Astrocyte of the cerebellum (primary cell): ENCODE data around the gene CSF3R.

Experiments
- DNase-seq: peaks from one replicate; pipeline ENCODE4 v3.0.0-alpha.2; 2011; ENCODE audit warnings: low read depth
- H3K4me3 ChIP-seq: 2 replicates; pipeline ENCODE4 v1.5.1; 2011; ENCODE audit warnings: mild to moderate bottlenecking, low read depth, low read length, moderate library complexity
- in situ Hi-C: cut with HindIII; loops from 2 replicates; pipeline ENCODE4 v1.10.0; 2017; ENCODE audit warnings: low sequenced_read_pairs
- TF ChIP-seq, protein P1 (sequence below): IDR thresholded peaks from 2 replicates; pipeline ENCODE4 v1.5.1; 2012; ENCODE audit warnings: low read length, low read depth, moderate library complexity, mild to moderate bottlenecking; ENCODE audit errors: missing control alignments

Gene CSF3R

DNA sequence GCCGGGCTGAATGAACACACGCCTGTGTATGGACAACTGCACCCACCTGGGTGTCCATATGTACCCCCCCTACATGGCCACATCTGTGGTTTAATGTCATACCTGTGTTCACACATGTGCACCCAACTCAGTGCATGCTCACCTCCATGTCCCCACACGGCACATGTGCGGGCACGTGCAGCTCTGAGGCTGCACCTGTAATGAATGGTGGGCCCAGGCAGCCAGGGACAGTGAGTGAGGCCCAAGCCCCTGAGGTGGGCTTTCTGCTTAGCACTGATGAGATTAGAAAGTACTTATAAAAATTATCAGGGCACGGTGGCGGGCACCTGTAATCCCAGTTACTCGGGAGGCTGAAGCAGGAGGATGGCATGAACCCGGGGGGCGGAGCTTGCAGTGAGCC lies 42.5 kb upstream of the CSF3R start:
- H3K4me3 ChIP-seq, result no peak overlapping the region
- DNase-seq, result no peak
- TF ChIP-seq, protein P1, sequence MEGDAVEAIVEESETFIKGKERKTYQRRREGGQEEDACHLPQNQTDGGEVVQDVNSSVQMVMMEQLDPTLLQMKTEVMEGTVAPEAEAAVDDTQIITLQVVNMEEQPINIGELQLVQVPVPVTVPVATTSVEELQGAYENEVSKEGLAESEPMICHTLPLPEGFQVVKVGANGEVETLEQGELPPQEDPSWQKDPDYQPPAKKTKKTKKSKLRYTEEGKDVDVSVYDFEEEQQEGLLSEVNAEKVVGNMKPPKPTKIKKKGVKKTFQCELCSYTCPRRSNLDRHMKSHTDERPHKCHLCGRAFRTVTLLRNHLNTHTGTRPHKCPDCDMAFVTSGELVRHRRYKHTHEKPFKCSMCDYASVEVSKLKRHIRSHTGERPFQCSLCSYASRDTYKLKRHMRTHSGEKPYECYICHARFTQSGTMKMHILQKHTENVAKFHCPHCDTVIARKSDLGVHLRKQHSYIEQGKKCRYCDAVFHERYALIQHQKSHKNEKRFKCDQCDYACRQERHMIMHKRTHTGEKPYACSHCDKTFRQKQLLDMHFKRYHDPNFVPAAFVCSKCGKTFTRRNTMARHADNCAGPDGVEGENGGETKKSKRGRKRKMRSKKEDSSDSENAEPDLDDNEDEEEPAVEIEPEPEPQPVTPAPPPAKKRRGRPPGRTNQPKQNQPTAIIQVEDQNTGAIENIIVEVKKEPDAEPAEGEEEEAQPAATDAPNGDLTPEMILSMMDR, result no peak
- in situ Hi-C loops, result no loop called here

DNA sequence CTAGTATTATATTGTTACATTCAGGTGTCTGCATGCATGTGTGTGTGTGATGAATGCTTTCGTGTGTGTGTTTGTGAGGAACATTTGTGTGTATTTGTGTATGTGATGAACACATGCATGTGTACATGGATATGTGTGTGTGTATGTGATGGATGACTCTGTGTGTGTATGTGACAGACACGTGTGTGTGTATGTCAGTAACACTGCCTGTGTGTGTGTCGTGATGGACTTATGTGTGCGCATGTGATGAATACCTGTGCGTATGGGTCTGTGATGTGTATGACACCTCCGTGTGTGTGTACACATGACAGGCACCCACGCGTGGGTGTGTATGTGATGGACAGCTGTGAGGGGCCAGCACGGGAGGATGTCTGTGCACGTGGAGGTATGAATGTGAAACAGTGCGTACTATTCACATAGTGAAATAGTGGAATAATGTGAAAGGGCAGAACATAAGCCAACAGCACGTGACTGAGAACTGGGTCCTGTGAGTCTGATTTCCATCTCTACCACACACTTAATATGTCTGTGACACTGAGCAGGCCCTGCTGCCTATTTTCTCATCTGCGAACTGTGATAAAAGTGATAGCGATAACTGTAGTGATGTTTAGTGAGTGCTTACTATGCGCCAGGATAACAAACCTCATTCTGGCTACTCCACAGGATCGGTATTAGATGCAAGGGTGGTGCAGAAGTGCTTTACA lies 41.8 kb upstream of the CSF3R start:
- H3K4me3 ChIP-seq, result no peak overlapping the region
- TF ChIP-seq, protein P1, result no peak
- in situ Hi-C loops, result no loop called here
- DNase-seq, result no peak

DNA sequence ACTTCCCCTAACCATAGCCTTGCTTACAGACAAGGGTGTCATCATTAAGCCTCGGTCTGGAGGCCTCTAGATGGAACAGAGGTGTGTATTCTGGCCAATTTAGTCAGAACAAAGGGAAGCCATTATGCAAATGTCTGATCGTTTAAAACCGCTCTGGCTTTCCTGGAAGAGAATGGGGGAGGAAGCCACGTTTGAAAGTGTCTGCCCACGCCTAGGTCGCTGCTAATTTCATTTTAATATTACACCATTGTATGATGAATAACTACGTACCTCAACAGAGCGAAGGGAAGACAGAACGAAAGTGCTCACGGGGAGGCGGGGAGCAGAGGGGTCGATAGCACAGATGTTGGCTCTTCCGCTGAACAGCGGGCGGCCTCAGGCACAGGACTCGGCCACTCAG lies 41.1 kb upstream of the CSF3R start:
- no peak for DNase-seq
- TF ChIP-seq, protein P1, result no peak
- in situ Hi-C loops, result no loop called here
- no peak overlapping the region for H3K4me3 ChIP-seq

DNA sequence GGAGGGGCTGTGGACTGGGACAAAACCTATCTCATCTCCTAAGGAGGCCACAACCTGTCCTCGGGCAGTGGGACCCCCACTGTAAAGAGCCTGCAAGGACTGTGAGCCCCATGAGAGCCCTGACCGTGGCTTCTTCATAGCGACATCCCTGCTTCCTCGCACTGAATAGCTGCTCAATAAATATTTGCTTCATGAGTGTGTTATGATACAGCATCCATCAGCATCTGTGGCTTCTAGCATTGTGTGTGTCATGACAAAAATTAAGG lies 40.5 kb upstream of the CSF3R start:
- DNase-seq, result no peak
- TF ChIP-seq, protein P1, result no peak
- no peak overlapping the region for H3K4me3 ChIP-seq
- in situ Hi-C loops, result no loop called here

DNA sequence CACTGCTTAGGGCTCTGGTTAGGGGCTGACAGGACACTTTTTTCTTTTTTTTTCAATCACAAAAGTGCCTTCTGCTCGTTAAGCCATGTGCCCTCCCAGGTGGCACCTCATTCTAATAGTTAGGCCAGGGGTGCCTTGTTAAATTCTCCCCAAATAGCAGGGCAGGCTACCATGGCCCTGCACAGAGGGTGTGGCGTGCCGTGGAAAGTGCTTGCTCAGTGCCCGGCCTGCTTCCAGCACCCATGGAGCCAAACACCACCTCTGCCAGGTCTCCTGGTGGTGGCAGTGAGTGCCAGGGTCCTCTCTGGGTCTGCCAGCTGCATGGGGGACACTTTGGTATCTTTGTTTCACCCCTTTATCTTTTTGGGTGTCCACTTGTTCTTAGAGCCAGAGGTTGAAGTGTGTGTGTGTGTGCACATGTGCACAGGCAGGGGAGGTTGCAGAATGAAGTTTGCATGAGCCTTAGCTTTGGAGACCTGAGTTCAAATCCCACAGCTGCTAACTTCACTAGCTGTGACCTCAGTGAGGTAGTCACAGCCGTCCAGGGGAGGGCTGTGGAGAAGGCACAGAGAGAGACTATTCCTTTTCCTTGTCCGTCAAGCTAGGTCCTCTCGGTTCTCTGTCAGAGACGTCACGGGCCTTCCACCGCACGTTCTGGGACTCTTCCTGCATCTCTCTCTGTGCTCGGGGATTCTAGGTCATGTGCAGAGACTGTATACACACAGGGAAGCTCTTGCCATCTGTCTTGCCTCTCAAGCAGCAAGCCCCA lies 39.9 kb upstream of the CSF3R start:
- in situ Hi-C loops, result no loop called here
- TF ChIP-seq, protein P1, result no peak
- no peak for DNase-seq
- no peak overlapping the region for H3K4me3 ChIP-seq

DNA sequence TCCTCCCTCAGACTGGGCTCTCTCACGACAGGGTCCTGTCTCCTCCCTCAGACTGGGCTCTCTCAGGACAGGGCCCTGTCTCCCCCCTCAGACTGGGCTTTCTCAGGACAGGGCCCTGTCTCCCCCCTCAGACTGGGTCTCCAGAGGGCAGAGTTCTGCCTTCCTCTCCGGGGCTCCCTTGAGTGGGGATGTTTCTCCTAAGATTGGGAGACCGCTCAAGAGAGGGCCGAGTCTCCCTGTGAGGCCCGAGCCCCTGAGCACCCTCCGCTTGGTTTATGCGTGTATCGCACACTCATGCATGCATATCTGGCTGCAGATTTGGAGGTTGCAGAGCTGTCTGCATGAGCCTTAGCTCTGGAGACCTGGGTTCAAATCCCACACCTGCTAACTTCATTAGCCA lies 39.3 kb upstream of the CSF3R start:
- no peak for DNase-seq
- in situ Hi-C loops, result no loop called here
- H3K4me3 ChIP-seq, result no peak overlapping the region
- TF ChIP-seq, protein P1, result no peak
